ENCODE measurements around the gene SLC47A2.

Gene SLC47A2

GRCh38 chr17:19747159-19747719 lies 30.9 kb upstream of the SLC47A2 start:
- no peak for DNase-seq

- no peak for DNase-seq
Observed at GRCh38 chr17:19746517-19746916, 30.1 kb upstream of the SLC47A2 start.

- peak; percentile 89 for DNase-seq
Observed at GRCh38 chr17:19744922-19745757, 28.8 kb upstream of the SLC47A2 start.

- no peak for DNase-seq
Observed at GRCh38 chr17:19744492-19744891, 28.1 kb upstream of the SLC47A2 start.

- DNase-seq, result no peak
Observed at GRCh38 chr17:19743101-19744100, 27.0 kb upstream of the SLC47A2 start.

GRCh38 chr17:19742495-19742894 lies 26.1 kb upstream of the SLC47A2 start:
- no peak for DNase-seq

- DNase-seq, result no peak
Observed at GRCh38 chr17:19741832-19742457, 25.6 kb upstream of the SLC47A2 start.

GRCh38 chr17:19740933-19741332 lies 24.5 kb upstream of the SLC47A2 start:
- DNase-seq, result no peak

GRCh38 chr17:19739241-19740201 lies 23.1 kb upstream of the SLC47A2 start:
- no peak for DNase-seq

- no peak for DNase-seq
Observed at GRCh38 chr17:19738757-19739156, 22.4 kb upstream of the SLC47A2 start.

GRCh38 chr17:19738073-19738449 lies 21.7 kb upstream of the SLC47A2 start:
- no peak for DNase-seq

GRCh38 chr17:19737305-19738072 lies 21.1 kb upstream of the SLC47A2 start:
- no peak for DNase-seq

GRCh38 chr17:19736071-19736470 lies 19.7 kb upstream of the SLC47A2 start:
- no peak for DNase-seq

GRCh38 chr17:19733953-19734526 lies 17.7 kb upstream of the SLC47A2 start:
- no peak for DNase-seq

- DNase-seq, result no peak
Observed at GRCh38 chr17:19731626-19732025, 15.2 kb upstream of the SLC47A2 start.

- DNase-seq, result no peak
Observed at GRCh38 chr17:19730843-19731242, 14.5 kb upstream of the SLC47A2 start.

- DNase-seq, result no peak
Observed at GRCh38 chr17:19729900-19730299, 13.5 kb upstream of the SLC47A2 start.

- DNase-seq, result no peak
Observed at GRCh38 chr17:19728084-19728495, 11.7 kb upstream of the SLC47A2 start.

GRCh38 chr17:19727501-19728078 lies 11.2 kb upstream of the SLC47A2 start:
- no peak for DNase-seq

Data from activated CD4-positive, alpha-beta T cell treated with anti-CD3 and anti-CD28 coated beads, Interleukin-2, Interleukin-6, amounts not matched to agents 100 ng/mL and 50 ng/mL, durations not matched to agents 16 hours and 8 hours (primary cell).